IMR-90 (cell line): ENCODE measurements around the gene HYI. TPM values are rescaled to one million over a fixed set of nuclear protein-coding genes. Genes with fewer than 3 reads are reported as not detected.

Experiments
- ATAC-seq: fragments of 200-7000 bp; cut with Tn5 transposase; 2 replicates; pipeline ENCODE4 v1.9.1; 2020; ENCODE audit warnings: low read depth, mild to moderate bottlenecking, moderate library complexity
- BruUV-seq: library from RNA; stranded (reverse); fragments of 400-500 nt; replicated peaks from 2 replicates; lab custom pipeline; 2021; lab: Mats Ljungman, UMichigan
- CTCF ChIA-PET: fragments of 300-600 bp; formaldehyde crosslinking; extraction: SDS; loops from one replicate; lab custom pipeline; 2021; ENCODE audit warnings: antibody characterized with exemption; lab: Yijun Ruan, JAX
- POLR2A ChIA-PET: fragments of 300-600 bp; sonication (Branson Sonifier 250); formaldehyde crosslinking; loops from one replicate; lab custom pipeline; 2022; ENCODE audit warnings: antibody characterized with exemption; ENCODE audit not compliant: unreplicated experiment; lab: Charles Lee
- DNase-seq: peaks from one replicate; pipeline ENCODE4 v3.0.0; 2013
- H2AFZ ChIP-seq: replicated peaks from 2 replicates; pipeline ENCODE3; 2013; ENCODE audit warnings: low read length, mild to moderate bottlenecking; ENCODE audit not compliant: poor library complexity
- H2AK5ac ChIP-seq: 2 replicates; pipeline ENCODE4 v1.6.1; 2013; ENCODE audit warnings: low read depth, low read length, inconsistent platforms
- H2AK9ac ChIP-seq: replicated peaks from 2 replicates; pipeline ENCODE3; 2013; ENCODE audit warnings: mild to moderate bottlenecking, low read depth, low read length, moderate library complexity; ENCODE audit not compliant: poor library complexity
- H2BK120ac ChIP-seq: 2 replicates; pipeline ENCODE4 v1.6.1; 2013; ENCODE audit warnings: low read depth, low read length, inconsistent platforms
- H2BK15ac ChIP-seq: 3 replicates; pipeline ENCODE4 v1.6.1; 2013; ENCODE audit warnings: low read depth, low read length, inconsistent platforms
- H2BK20ac ChIP-seq: 2 replicates; pipeline ENCODE4 v1.6.1; 2013; ENCODE audit warnings: low read depth, mild to moderate bottlenecking, inconsistent platforms, low read length, moderate library complexity
- H2BK5ac ChIP-seq: 2 replicates; pipeline ENCODE4 v1.6.1; 2013; ENCODE audit warnings: mild to moderate bottlenecking, low read depth, low read length, inconsistent platforms; ENCODE audit not compliant: poor library complexity, severe bottlenecking
- H3K14ac ChIP-seq: replicated peaks from 2 replicates; pipeline ENCODE4 v1.6.1; 2013; ENCODE audit warnings: low read depth, low read length, inconsistent platforms
- H3K18ac ChIP-seq: 2 replicates; pipeline ENCODE4 v1.6.1; 2013; ENCODE audit warnings: low read depth, low read length, control low read depth
- H3K23ac ChIP-seq: 2 replicates; pipeline ENCODE4 v1.6.1; 2013; ENCODE audit warnings: low read depth, low read length, inconsistent platforms
- H3K27ac ChIP-seq: 2 replicates; pipeline ENCODE4 v1.5.1; 2013; ENCODE audit warnings: mild to moderate bottlenecking, control low read depth, low read length; ENCODE audit not compliant: insufficient read depth
- H3K27me3 ChIP-seq: 2 replicates; pipeline ENCODE4 v1.6.1; 2013; ENCODE audit warnings: low read length; ENCODE audit not compliant: control insufficient read depth, insufficient read depth
- H3K36me3 ChIP-seq: 2 replicates; pipeline ENCODE4 v1.6.1; 2013; ENCODE audit warnings: low read length, mixed read lengths; ENCODE audit not compliant: control insufficient read depth, insufficient read depth
- H3K4ac ChIP-seq: 2 replicates; pipeline ENCODE4 v1.6.1; 2013; ENCODE audit warnings: low read depth, low read length, inconsistent platforms
- H3K4me1 ChIP-seq: 2 replicates; pipeline ENCODE4 v1.6.1; 2013; ENCODE audit warnings: low read length, mixed read lengths; ENCODE audit not compliant: control insufficient read depth, insufficient read depth
- H3K4me2 ChIP-seq: 2 replicates; pipeline ENCODE4 v1.6.1; 2013; ENCODE audit warnings: low read depth, mild to moderate bottlenecking, control low read depth, low read length, moderate library complexity
- H3K4me3 ChIP-seq: 2 replicates; pipeline ENCODE4 v1.5.1; 2013; ENCODE audit warnings: low read depth, mild to moderate bottlenecking, control low read depth, low read length, moderate library complexity; ENCODE audit not compliant: insufficient read depth
- H3K56ac ChIP-seq: 2 replicates; pipeline ENCODE4 v1.6.1; 2013; ENCODE audit warnings: low read length, inconsistent platforms; ENCODE audit not compliant: insufficient read depth; ENCODE audit errors: extremely low read depth
- H3K79me1 ChIP-seq, 2 experiments: 2 replicates each; pipeline ENCODE4 v1.6.1; 2013; ENCODE audit warnings: low read length in 2 of 2, inconsistent platforms in 1 of 2, low read depth in 1 of 2
- H3K9ac ChIP-seq: 2 replicates; pipeline ENCODE4 v1.6.1; 2013; ENCODE audit warnings: low read depth, low read length, control low read depth
- H3K9me1 ChIP-seq: 2 replicates; pipeline ENCODE4 v1.6.1; 2013; ENCODE audit warnings: low read length, inconsistent platforms; ENCODE audit not compliant: insufficient read depth
- H3K9me3 ChIP-seq: 2 replicates; pipeline ENCODE4 v1.6.1; 2013; ENCODE audit warnings: low read length; ENCODE audit not compliant: control insufficient read depth, insufficient read depth
- H4K20me1 ChIP-seq: 2 replicates; pipeline ENCODE4 v1.6.1; 2013; ENCODE audit warnings: low read length, inconsistent platforms; ENCODE audit not compliant: insufficient read depth
- H4K5ac ChIP-seq: 2 replicates; pipeline ENCODE4 v1.6.1; 2013; ENCODE audit warnings: mild to moderate bottlenecking, low read depth, low read length, control low read depth
- H4K8ac ChIP-seq, 2 experiments: 2 replicates each; pipeline ENCODE4 v1.6.1; 2013; ENCODE audit warnings: low read depth in 2 of 2, low read length in 2 of 2, control low read depth in 1 of 2, inconsistent platforms in 1 of 2
- H4K91ac ChIP-seq: 2 replicates; pipeline ENCODE4 v1.6.1; 2013; ENCODE audit warnings: low read depth, low read length, inconsistent platforms; ENCODE audit not compliant: insufficient read depth
- BHLHE40 ChIP-seq: fragments of 150-350 bp; IDR thresholded peaks from 2 replicates; pipeline ENCODE4 v1.6.1; 2016; ENCODE audit warnings: mild to moderate bottlenecking, low read depth, low read length
- CEBPB ChIP-seq: IDR thresholded peaks from 2 replicates; pipeline ENCODE4 v1.6.1; 2012; ENCODE audit warnings: low read depth, low read length, improper control_type of control experiment
- CHD1 ChIP-seq: IDR thresholded peaks from 2 replicates; pipeline ENCODE4 v1.6.1; 2012; ENCODE audit warnings: low read depth, low read length, improper control_type of control experiment
- CTCF ChIP-seq: conservative IDR thresholded peaks from 2 replicates; pipeline ENCODE4 v1.5.1; 2012; ENCODE audit warnings: mild to moderate bottlenecking, low read depth, low read length, improper control_type of control experiment
- ELK1 ChIP-seq: fragments of 150-350 bp; IDR thresholded peaks from 2 replicates; pipeline ENCODE4 v1.6.1; 2016; ENCODE audit warnings: low read depth, mild to moderate bottlenecking, low read length, moderate library complexity, borderline replicate concordance
- MAFK ChIP-seq: IDR thresholded peaks from 2 replicates; pipeline ENCODE4 v1.6.1; 2012; ENCODE audit warnings: low read depth, low read length, improper control_type of control experiment
- MAZ ChIP-seq: IDR thresholded peaks from 2 replicates; pipeline ENCODE4 v1.6.1; 2012; ENCODE audit warnings: low read depth, mild to moderate bottlenecking, low read length, improper control_type of control experiment, moderate library complexity, borderline replicate concordance
- MXI1 ChIP-seq: IDR thresholded peaks from 2 replicates; pipeline ENCODE4 v1.6.1; 2012; ENCODE audit warnings: low read depth, mild to moderate bottlenecking, low read length, moderate library complexity, borderline replicate concordance
- RAD21 ChIP-seq: IDR thresholded peaks from 2 replicates; pipeline ENCODE4 v1.6.1; 2012; ENCODE audit warnings: low read length, improper control_type of control experiment
- RCOR1 ChIP-seq: IDR thresholded peaks from 2 replicates; pipeline ENCODE4 v1.6.1; 2012; ENCODE audit warnings: mild to moderate bottlenecking, low read length, improper control_type of control experiment; ENCODE audit not compliant: insufficient replicate concordance
- SMC3 ChIP-seq: fragments of 150-350 bp; IDR thresholded peaks from 2 replicates; pipeline ENCODE4 v1.6.1; 2016; ENCODE audit warnings: low read depth, mild to moderate bottlenecking, antibody characterized with exemption, low read length, moderate library complexity
- WGBS, 2 experiments: methylation state at CpG; one replicate each; pipeline versions ENCODE4 v1.1.5 to v1.1.7; 2013; ENCODE audit warnings: missing lambda C conversion rate in 2 of 2; ENCODE audit not compliant: insufficient read length in 1 of 2; ENCODE audit errors: extremely low coverage in 2 of 2; 5-methylcytosine and 5-hydroxymethylcytosine counted together
- dilution Hi-C: fragments of 300-500 bp; cut with HindIII; formaldehyde crosslinking; loops from one replicate; pipeline ENCODE4 v1.14.3; 2018; ENCODE audit warnings: low sequenced_read_pairs; ENCODE audit not compliant: unreplicated experiment
- in situ Hi-C: fragments of 300-500 bp; cut with MboI; formaldehyde crosslinking; loops from 3 replicates; pipeline ENCODE4 v1.14.3; 2019; ENCODE audit warnings: low sequenced_read_pairs, inconsistent platforms, mixed read lengths
- intact Hi-C: fragments of 100-400 bp; cut with micrococcal nuclease; formaldehyde crosslinking; loops from 2 replicates; pipeline ENCODE4 v1.10.0; 2022
- polyA plus RNA-seq, 3 experiments: library from polyadenylated mRNA; depleted of rRNA; stranded (reverse); fragments of >200 nt; gene quantifications; 2 replicates each; pipeline ENCODE4 v1.2.3, GENCODE V29; 2012; ENCODE audit warnings: low replicate concordance in 1 of 3
- total RNA-seq: library from RNA; depleted of rRNA; stranded (reverse); fragments of >200 nt; gene quantifications from 2 replicates; pipeline ENCODE4 v1.2.3, GENCODE V29; 2012
- TF ChIP-seq, protein P1 (sequence below): fragments of 150-350 bp; IDR thresholded peaks from 2 replicates; pipeline ENCODE4 v1.6.1; 2017; ENCODE audit warnings: mild to moderate bottlenecking, antibody characterized with exemption, low read length, low read depth

The HYI gene
- total and polyA plus RNA-seq, 2 of the 4 experiments (the other 2 are of a cell fraction), result 21.5 to 53.7 TPM

DNA sequence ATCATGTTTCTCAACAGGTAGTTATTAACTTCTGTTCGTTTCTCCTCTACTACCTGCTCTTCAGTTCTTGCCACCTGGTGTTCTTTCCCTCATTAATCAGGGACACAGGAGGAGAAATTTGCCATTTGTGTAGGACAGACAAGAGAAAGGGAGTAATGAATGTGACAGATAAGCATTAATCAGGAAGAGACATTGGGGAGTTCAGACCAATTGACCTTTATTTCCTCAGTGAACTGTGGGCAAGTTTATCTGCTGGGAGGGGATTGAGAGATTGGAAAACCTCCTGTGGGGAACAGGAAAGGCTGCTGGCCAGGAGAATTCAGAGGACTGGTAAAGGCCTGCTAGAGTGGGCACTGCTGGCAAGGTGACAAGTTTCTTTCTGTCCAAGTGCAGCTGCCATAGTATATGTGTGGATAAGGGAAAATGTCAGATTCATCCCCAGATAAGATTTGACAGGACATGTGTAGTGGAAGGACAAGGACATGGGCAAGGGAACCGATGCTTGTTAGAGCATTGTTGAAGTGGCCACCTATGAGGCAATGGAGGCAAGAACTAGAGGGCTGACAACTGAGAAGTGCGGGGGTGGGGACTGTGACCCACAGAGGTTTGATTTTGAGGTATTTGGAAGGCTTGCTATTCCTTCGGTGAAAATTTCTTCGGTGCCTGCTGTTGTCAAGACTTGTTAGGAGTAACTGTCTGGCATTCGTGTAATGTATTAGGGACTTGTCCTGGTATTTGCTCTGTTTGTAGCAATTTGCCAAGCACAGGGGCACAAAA lies 51.5 kb downstream of the HYI start:
- Histone ChIP-seq H3K18ac (no peak overlapping the region), H4K91ac (no peak overlapping the region), H3K9me1 (peaks cover 8% of the 10 kb centered on the region; the same call in 1 of the 2 replicates), H3K9ac (no peak overlapping the region), H3K27me3 (no peaks in the 10 kb centered on the region), H4K5ac (no peak overlapping the region), H3K4me3 (no peak overlapping the region), H3K36me3 (peaks cover 31% of the 10 kb centered on the region), H2BK15ac (no peak overlapping the region), H2AK9ac (no peak overlapping the region), H4K20me1 (no peaks in the 10 kb centered on the region), H3K23ac (no peak overlapping the region), H3K4me1 (peaks cover 4% of the 10 kb centered on the region; the same call in 1 of the 2 replicates), H3K4me2 (no peak overlapping the region), H4K8ac (no peak overlapping the region), H3K27ac (no peak overlapping the region), H2AFZ (no peak overlapping the region), H3K14ac (no peak overlapping the region), H3K56ac (no peak overlapping the region), H3K9me3 (no peaks in the 10 kb centered on the region), H3K79me1 (peaks cover 37 to 50% of the 10 kb centered on the region in 2 experiments), H2BK120ac (no peak overlapping the region), H2BK5ac (no peak overlapping the region), H3K4ac (no peak overlapping the region), H2BK20ac (no peak overlapping the region), H2AK5ac (no peak overlapping the region)
- TF ChIP-seq RCOR1, result no peak
- TF ChIP-seq ELK1, result no peak
- TF ChIP-seq MXI1, result no peak
- TF ChIP-seq MAFK, result no peak
- TF ChIP-seq, protein P1, sequence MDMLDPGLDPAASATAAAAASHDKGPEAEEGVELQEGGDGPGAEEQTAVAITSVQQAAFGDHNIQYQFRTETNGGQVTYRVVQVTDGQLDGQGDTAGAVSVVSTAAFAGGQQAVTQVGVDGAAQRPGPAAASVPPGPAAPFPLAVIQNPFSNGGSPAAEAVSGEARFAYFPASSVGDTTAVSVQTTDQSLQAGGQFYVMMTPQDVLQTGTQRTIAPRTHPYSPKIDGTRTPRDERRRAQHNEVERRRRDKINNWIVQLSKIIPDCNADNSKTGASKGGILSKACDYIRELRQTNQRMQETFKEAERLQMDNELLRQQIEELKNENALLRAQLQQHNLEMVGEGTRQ, result no peak
- no peak for TF ChIP-seq CEBPB
- no peak for TF ChIP-seq BHLHE40
- no peak for TF ChIP-seq RAD21
- TF ChIP-seq MAZ, result no peak
- no peak for TF ChIP-seq SMC3
- TF ChIP-seq CTCF, result no peak
- TF ChIP-seq CHD1, result no peak
- no TSS peak for BruUV-seq
- WGBS, 2 experiments, result 100% methylated on average over 2 of the region's 6 CpGs; no CpG with 5 or more reads in 1 of the 2 experiments
- intact Hi-C loops, result no loop called here
- in situ Hi-C loops, result loop anchor here (25.0 kb wide), 1 partner anchor 490 kb away; no protein-coding TSS in a partner anchor
- dilution Hi-C loops, result no loop called here
- no peak for DNase-seq
- CTCF ChIA-PET, result interaction anchor here (1.4 kb wide), 1 partner anchor 12 kb away, joined by 4 read pairs; no protein-coding TSS in a partner anchor
- POLR2A ChIA-PET, result no interaction called here
- ATAC-seq, result no peak
